Endothelial cell of umbilical vein (primary cell): ENCODE results near the gene SMTNL1.

Experiments used
- CTCF ChIP-seq, 2 donors: IDR thresholded peaks; 1 replicate in 1 of 2; 2 replicates in 1 of 2; pipeline ENCODE4 v1.5.1; 2011; ENCODE audit warnings: low read length in 2 of 2, mild to moderate bottlenecking in 2 of 2, moderate library complexity in 2 of 2, control low read depth in 1 of 2, inconsistent platforms in 1 of 2, low read depth in 1 of 2; ENCODE audit not compliant: insufficient read depth in 1 of 2; ENCODE audit errors: extremely low read depth in 1 of 2
- MAX ChIP-seq: IDR thresholded peaks from 2 replicates; pipeline ENCODE4 v1.6.1; 2011; ENCODE audit not compliant: insufficient read depth, insufficient read length
- POLR2AphosphoS5 ChIP-seq: IDR thresholded peaks from 2 replicates; pipeline ENCODE4 v1.6.1; 2012; ENCODE audit warnings: low read depth, mild to moderate bottlenecking, control low read depth, low read length, moderate library complexity; ENCODE audit not compliant: insufficient read depth

GRCh38 chr11:57515332-57516060, 21.9 kb upstream of the SMTNL1 start, which contains the start of gene SLC43A1:
- no peak for TF ChIP-seq POLR2AphosphoS5
- TF ChIP-seq MAX: peak; percentile 77
- no peak for TF ChIP-seq CTCF (IDR thresholded peaks at IDR 0.05; ENCODE audit: extremely low read depth in 1 of 2, insufficient read depth in 1 of 2, low read depth in 1 of 2, low read length in 2 of 2)
